ENCODE data around the gene SARDH. TPM values are rescaled to one million over a fixed set of nuclear protein-coding genes. Genes with fewer than 3 reads are reported as not detected.

SARDH gene
- total RNA-seq, 1 donor from 2014 or later = 1.1 TPM

- Mint-ChIP-seq H3K36me3 (ENCODE audit: low read depth) (no peaks in the 10 kb centered on the region), H3K9me3 (no peaks in the 10 kb centered on the region), H3K4me1 (ENCODE audit: low read depth) (no peaks in the 10 kb centered on the region), H3K4me3 (ENCODE audit: low read depth) (no peak overlapping the region), H3K27me3 (ENCODE audit: low read depth) (no peaks in the 10 kb centered on the region), H3K27ac (no peak overlapping the region)
- DNase-seq (ENCODE audit: low spot score) = no peak
- intact Hi-C loops (cut with micrococcal nuclease) = no loop called here
Measured at GRCh38 chr9:133640580-133641395, 97.4 kb downstream of the SARDH start.

- DNase-seq (ENCODE audit: low spot score) = no peak
- Mint-ChIP-seq H3K27ac (no peak overlapping the region), H3K27me3 (ENCODE audit: low read depth) (no peaks in the 10 kb centered on the region), H3K4me3 (ENCODE audit: low read depth) (no peak overlapping the region), H3K4me1 (ENCODE audit: low read depth) (no peaks in the 10 kb centered on the region), H3K36me3 (ENCODE audit: low read depth) (no peaks in the 10 kb centered on the region), H3K9me3 (no peaks in the 10 kb centered on the region)
- intact Hi-C loops (cut with micrococcal nuclease) = no loop called here
Measured at GRCh38 chr9:133640160-133640559, 98.0 kb downstream of the SARDH start.

DNA sequence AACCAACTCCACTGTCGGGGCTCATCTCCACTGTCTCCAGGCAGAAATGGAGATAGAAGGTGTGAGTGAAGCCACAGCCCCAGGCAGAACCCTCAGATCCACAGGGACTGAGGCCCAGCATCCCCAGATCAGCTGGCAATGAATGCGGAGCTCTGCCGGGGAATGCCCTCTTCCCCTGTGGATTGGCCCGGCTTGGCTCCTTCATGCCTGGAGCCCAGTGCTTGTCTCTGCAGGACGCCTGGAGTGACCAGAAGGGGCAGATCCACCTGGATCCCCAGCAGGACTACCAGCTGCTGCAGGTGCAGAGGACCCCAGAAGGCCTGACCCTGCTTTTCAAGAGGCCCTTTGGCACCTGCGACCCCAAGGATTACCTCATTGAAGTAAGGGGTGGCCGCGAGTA is 98.5 kb downstream of the SARDH start:
- Mint-ChIP-seq H3K9me3 (no peaks in the 10 kb centered on the region), H3K4me3 (ENCODE audit: low read depth) (no peak overlapping the region), H3K27ac (no peak overlapping the region), H3K27me3 (ENCODE audit: low read depth) (no peaks in the 10 kb centered on the region), H3K4me1 (ENCODE audit: low read depth) (no peaks in the 10 kb centered on the region), H3K36me3 (ENCODE audit: low read depth) (no peaks in the 10 kb centered on the region)
- intact Hi-C loops (cut with micrococcal nuclease) = no loop called here
- no peak for DNase-seq (ENCODE audit: low spot score)

GRCh38 chr9:133638711-133639110 is 99.4 kb downstream of the SARDH start:
- no peaks in the 10 kb centered on the region for H3K4me1 Mint-ChIP-seq (ENCODE audit: low read depth)
- no peak for DNase-seq (ENCODE audit: low spot score)
- no peaks in the 10 kb centered on the region for H3K9me3 Mint-ChIP-seq
- H3K27ac Mint-ChIP-seq = no peak overlapping the region
- no peaks in the 10 kb centered on the region for H3K36me3 Mint-ChIP-seq (ENCODE audit: low read depth)
- no peaks in the 10 kb centered on the region for H3K27me3 Mint-ChIP-seq (ENCODE audit: low read depth)
- intact Hi-C loops (cut with micrococcal nuclease) = no loop called here
- no peak overlapping the region for H3K4me3 Mint-ChIP-seq (ENCODE audit: low read depth)

DNA sequence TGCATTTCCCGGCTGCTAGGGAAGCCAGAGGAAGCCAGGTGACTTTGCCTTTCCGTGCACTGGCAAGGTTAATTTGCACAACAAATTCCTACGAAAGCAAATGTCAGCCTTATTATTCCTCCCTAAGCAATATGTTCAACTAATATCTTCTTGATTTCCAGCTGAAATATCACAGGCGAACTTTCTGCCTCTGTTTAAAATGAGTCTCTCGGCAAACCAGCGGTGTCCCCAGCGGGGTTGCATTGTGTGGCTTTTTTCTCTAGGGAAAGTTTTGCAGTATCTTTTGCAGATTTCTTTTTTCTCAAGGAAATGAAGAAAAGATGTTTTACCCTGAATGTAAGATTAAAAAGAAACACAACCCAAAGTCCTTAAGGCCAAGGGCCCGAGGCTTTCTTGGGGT is 100.1 kb downstream of the SARDH start:
- DNase-seq (ENCODE audit: low spot score) = no peak
- intact Hi-C loops (cut with micrococcal nuclease) = no loop called here
- no peaks in the 10 kb centered on the region for H3K36me3 Mint-ChIP-seq (ENCODE audit: low read depth)
- H3K27me3 Mint-ChIP-seq (ENCODE audit: low read depth) = no peaks in the 10 kb centered on the region
- no peaks in the 10 kb centered on the region for H3K9me3 Mint-ChIP-seq
- no peak overlapping the region for H3K27ac Mint-ChIP-seq
- no peak overlapping the region for H3K4me3 Mint-ChIP-seq (ENCODE audit: low read depth)
- H3K4me1 Mint-ChIP-seq (ENCODE audit: low read depth) = no peaks in the 10 kb centered on the region

GRCh38 chr9:133637451-133638055 is 100.6 kb downstream of the SARDH start:
- no peak for DNase-seq (ENCODE audit: low spot score)
- H3K27me3 Mint-ChIP-seq (ENCODE audit: low read depth) = no peaks in the 10 kb centered on the region
- no peak overlapping the region for H3K4me3 Mint-ChIP-seq (ENCODE audit: low read depth)
- no peaks in the 10 kb centered on the region for H3K9me3 Mint-ChIP-seq
- intact Hi-C loops (cut with micrococcal nuclease) = no loop called here
- H3K4me1 Mint-ChIP-seq (ENCODE audit: low read depth) = no peaks in the 10 kb centered on the region
- H3K27ac Mint-ChIP-seq = no peak overlapping the region
- H3K36me3 Mint-ChIP-seq (ENCODE audit: low read depth) = no peaks in the 10 kb centered on the region

- Mint-ChIP-seq H3K27ac (no peak overlapping the region), H3K4me1 (ENCODE audit: low read depth) (no peaks in the 10 kb centered on the region), H3K36me3 (ENCODE audit: low read depth) (no peaks in the 10 kb centered on the region), H3K4me3 (ENCODE audit: low read depth) (no peak overlapping the region), H3K27me3 (ENCODE audit: low read depth) (no peaks in the 10 kb centered on the region), H3K9me3 (no peaks in the 10 kb centered on the region)
- no peak for DNase-seq (ENCODE audit: low spot score)
- intact Hi-C loops (cut with micrococcal nuclease) = no loop called here
Measured at GRCh38 chr9:133636902-133637301, 101.2 kb downstream of the SARDH start.

DNA sequence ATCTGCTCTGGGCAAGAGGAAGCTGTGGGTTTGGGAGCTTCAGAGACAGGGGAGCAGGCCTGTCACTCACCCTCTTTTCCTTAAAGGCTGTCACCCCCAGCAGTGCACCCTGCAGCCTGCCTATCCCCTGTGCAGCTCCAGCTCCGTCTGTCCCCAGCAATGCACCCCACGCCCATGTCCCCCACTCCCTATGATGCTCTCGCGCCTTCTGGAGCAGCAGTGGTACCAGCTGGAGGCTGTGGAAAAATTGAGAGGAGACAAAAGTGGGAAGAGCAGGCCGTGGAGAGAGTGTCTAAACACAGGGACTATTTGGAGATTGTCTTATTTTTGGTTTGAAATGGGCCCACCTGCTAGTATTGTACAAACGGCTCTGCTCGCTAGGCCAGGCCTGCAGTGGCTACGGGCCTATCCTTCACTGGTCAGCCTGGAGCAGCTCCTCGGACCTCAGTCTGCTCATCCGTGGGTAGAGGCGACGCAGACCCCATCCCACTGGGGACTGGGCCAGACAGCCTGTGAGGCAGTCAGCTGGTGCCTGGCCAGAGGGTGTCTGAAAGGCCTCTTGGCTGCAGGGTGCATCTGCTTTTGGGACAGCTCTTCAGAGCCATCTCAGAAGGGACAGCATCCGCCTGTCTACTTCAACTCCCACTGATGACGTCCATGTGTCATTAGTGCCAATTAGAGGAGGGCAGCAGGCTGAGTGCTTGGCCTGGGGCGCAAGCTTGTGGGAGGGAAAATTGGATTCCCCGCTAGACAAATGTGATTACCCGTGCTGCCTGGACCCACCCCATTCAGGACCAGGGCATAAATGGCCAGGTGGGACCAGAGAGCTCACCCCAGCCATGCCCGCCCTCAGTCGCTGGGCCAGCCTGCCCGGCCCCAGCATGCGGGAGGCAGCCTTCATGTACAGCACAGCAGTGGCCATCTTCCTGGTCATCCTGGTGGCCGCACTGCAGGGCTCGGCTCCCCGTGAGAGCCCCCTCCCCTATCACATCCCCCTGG is 102.3 kb downstream of the SARDH start, which contains the start of gene DBH:
TSS of gene DBH (plus strand) at position 831 of the 999 bp plus-strand sequence. CDS start at position 840, 9 bp downstream.
- no peaks in the 10 kb centered on the region for H3K4me1 Mint-ChIP-seq (ENCODE audit: low read depth)
- intact Hi-C loops (cut with micrococcal nuclease) = no loop called here
- no peaks in the 10 kb centered on the region for H3K36me3 Mint-ChIP-seq (ENCODE audit: low read depth)
- H3K9me3 Mint-ChIP-seq = no peaks in the 10 kb centered on the region
- H3K27me3 Mint-ChIP-seq (ENCODE audit: low read depth) = no peaks in the 10 kb centered on the region
- no peak within 1 kb of the TSS for H3K27ac Mint-ChIP-seq
- H3K4me3 Mint-ChIP-seq (ENCODE audit: low read depth) = no peak within 1 kb of the TSS
- DNase-seq (ENCODE audit: low spot score) = no peak

DNA sequence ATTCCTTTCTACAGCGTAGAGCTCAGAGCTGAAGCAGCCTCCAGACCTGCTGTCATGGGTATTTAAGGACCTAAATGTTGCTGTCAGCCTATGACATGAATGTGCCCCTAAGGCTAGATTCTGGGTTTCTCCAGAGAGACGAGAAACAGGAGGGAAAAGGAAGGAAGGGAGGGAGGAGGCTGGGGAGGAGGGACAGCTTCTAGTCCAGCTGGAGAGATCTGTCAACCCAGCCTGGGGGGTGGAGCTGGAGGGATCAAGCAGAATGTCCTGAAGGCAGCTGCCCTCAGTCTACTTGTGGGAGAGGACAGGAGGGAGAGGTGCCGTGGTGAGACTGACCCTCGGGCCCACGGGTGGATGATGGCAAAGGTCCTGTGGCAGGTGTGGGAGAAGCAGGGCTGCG is 103.1 kb downstream of the SARDH start:
- no peaks in the 10 kb centered on the region for H3K36me3 Mint-ChIP-seq (ENCODE audit: low read depth)
- intact Hi-C loops (cut with micrococcal nuclease) = no loop called here
- DNase-seq (ENCODE audit: low spot score) = no peak
- H3K27me3 Mint-ChIP-seq (ENCODE audit: low read depth) = no peaks in the 10 kb centered on the region
- H3K4me1 Mint-ChIP-seq (ENCODE audit: low read depth) = no peaks in the 10 kb centered on the region
- no peak overlapping the region for H3K27ac Mint-ChIP-seq
- H3K4me3 Mint-ChIP-seq (ENCODE audit: low read depth) = no peak overlapping the region
- no peaks in the 10 kb centered on the region for H3K9me3 Mint-ChIP-seq

- intact Hi-C loops (cut with micrococcal nuclease) = no loop called here
- H3K4me1 Mint-ChIP-seq (ENCODE audit: low read depth) = no peaks in the 10 kb centered on the region
- no peak overlapping the region for H3K4me3 Mint-ChIP-seq (ENCODE audit: low read depth)
- H3K36me3 Mint-ChIP-seq (ENCODE audit: low read depth) = no peaks in the 10 kb centered on the region
- no peaks in the 10 kb centered on the region for H3K9me3 Mint-ChIP-seq
- no peak for DNase-seq (ENCODE audit: low spot score)
- H3K27me3 Mint-ChIP-seq (ENCODE audit: low read depth) = no peaks in the 10 kb centered on the region
- no peak overlapping the region for H3K27ac Mint-ChIP-seq
Measured at GRCh38 chr9:133634081-133634691, 104.0 kb downstream of the SARDH start.

DNA sequence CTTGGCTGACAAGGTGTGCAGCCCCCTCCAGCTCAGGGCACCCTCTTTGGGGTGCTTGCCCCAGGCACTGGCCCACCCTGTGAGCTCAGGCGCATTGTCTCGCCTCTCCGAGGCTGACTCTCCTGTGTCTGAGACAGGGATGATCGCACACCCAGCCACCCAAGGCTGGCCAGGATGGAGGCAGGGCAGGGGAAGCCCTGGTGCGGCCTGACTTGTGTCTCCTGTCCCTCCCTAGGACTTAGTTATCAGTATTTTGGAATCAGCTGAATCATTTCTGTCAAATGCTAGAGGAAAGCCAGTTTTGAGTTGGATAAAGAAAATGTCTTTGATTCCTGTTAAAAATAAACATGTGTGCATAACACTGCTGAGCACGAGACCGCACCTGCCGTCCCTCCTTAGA is 104.5 kb downstream of the SARDH start:
- intact Hi-C loops (cut with micrococcal nuclease) = no loop called here
- Mint-ChIP-seq H3K36me3 (ENCODE audit: low read depth) (no peaks in the 10 kb centered on the region), H3K27me3 (ENCODE audit: low read depth) (no peaks in the 10 kb centered on the region), H3K27ac (no peak overlapping the region), H3K9me3 (no peaks in the 10 kb centered on the region), H3K4me1 (ENCODE audit: low read depth) (no peaks in the 10 kb centered on the region), H3K4me3 (ENCODE audit: low read depth) (no peak overlapping the region)
- no peak for DNase-seq (ENCODE audit: low spot score)

GRCh38 chr9:133632806-133633680 is 105.1 kb downstream of the SARDH start:
- H3K4me1 Mint-ChIP-seq (ENCODE audit: low read depth) = no peaks in the 10 kb centered on the region
- H3K27ac Mint-ChIP-seq = no peak overlapping the region
- H3K9me3 Mint-ChIP-seq = no peaks in the 10 kb centered on the region
- intact Hi-C loops (cut with micrococcal nuclease) = no loop called here
- no peak overlapping the region for H3K4me3 Mint-ChIP-seq (ENCODE audit: low read depth)
- no peaks in the 10 kb centered on the region for H3K27me3 Mint-ChIP-seq (ENCODE audit: low read depth)
- H3K36me3 Mint-ChIP-seq (ENCODE audit: low read depth) = no peaks in the 10 kb centered on the region
- DNase-seq (ENCODE audit: low spot score) = no peak

Measured in activated T-helper 2 cell treated with anti-CD3 and anti-CD28 coated beads, Interferon-gamma antibody, Interleukin-2, Interleukin-4, amounts not matched to agents 10 μg/mL and 5 μg/mL and 100 μg/mL, durations not matched to agents 14 hours and 24 hours and 36 hours (primary cell).